T-helper 2 cell treated with Interferon-gamma antibody and Interleukin-4, amounts not matched to agents 5 μg/mL and 100 μg/mL, for 36 hours (primary cell): ENCODE data around the gene CDCA7.
"Not testable (repeated sequence)": the region's sequence is repeated elsewhere in the genome, so short reads cannot be mapped to it uniquely, and the experiment has no call there.

Experiments used
- DNase-seq: peaks from one replicate; pipeline ENCODE4 v3.0.0; 2021; ENCODE audit warnings: low spot score
- H3K27ac Mint-ChIP-seq: one replicate; pipeline ENCODE4 v1.8.0; 2021; ENCODE audit warnings: mild to moderate bottlenecking, mixed read lengths
- H3K27me3 Mint-ChIP-seq: one replicate; pipeline ENCODE4 v1.8.0; 2021; ENCODE audit warnings: low read depth, mixed read lengths
- H3K36me3 Mint-ChIP-seq: one replicate; pipeline ENCODE4 v1.8.0; 2021; ENCODE audit warnings: low read depth, mixed read lengths
- H3K4me1 Mint-ChIP-seq: one replicate; pipeline ENCODE4 v1.8.0; 2021; ENCODE audit warnings: low read depth, mixed read lengths
- H3K4me3 Mint-ChIP-seq: one replicate; pipeline ENCODE4 v1.8.0; 2022; ENCODE audit warnings: mild to moderate bottlenecking, moderate library complexity, mixed read lengths
- H3K9me3 Mint-ChIP-seq: one replicate; pipeline ENCODE4 v1.8.0; 2021; ENCODE audit warnings: mixed read lengths

Gene CDCA7

DNA sequence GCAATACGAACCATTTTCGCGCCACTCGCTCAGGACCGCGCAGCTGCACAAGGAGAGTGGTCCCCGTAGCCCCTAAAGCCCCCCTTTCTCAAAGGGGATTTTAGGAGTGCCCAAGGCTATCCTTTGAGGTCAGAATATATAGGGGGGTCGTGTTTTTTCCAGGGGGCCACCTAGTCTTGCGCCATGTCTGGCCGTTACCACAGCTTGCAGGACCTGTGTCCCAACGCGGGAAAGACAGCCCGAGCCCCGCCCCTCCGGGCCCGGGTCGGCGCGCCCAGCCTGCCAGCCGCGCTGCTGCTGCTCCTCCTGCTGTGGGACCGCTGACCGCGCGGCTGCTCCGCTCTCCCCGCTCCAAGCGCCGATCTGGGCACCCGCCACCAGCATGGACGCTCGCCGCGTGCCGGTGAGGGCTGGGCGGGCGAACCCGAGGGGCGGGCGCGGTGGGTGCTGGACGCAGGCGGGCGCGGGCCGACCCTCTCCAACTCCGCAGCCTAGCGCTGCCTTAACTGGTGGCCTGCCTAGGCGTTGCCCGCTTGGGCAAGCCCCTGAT, at the start of gene CDCA7:
TSS of gene CDCA7 (plus strand) at position 291 of the 550 bp plus-strand sequence. CDS start at position 383, 92 bp downstream.
- Mint-ChIP-seq H3K27ac (peak within 1 kb of the TSS; percentile 98), H3K36me3 (peaks cover 25% of the 10 kb centered on the region), H3K27me3 (peaks cover 12% of the 10 kb centered on the region), H3K9me3 (no peaks in the 10 kb centered on the region), H3K4me3 (peak within 1 kb of the TSS; percentile 95), H3K4me1 (peaks cover 56% of the 10 kb centered on the region)
- DNase-seq, result peak; percentile 81

DNA sequence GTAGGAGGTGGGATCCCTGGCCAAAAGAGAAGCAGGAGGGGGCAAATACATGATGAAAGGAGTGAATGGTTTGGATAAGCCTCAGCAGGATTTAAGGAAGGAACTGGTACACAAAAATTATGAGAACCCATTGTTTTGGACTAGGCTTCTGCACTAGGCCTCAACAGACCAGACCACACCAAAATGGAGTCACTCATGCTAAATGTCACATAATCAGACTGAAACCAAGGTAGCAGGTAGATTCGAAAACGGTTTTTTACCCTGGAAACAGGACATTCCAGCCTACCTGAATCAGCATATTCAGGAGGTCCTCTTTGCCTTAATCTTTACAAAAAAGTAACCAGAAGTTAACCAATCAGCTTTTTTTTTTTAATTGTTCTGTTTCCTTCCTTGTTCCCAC, 49.4 kb upstream of the CDCA7 start:
- Mint-ChIP-seq H3K4me3 (no peak overlapping the region), H3K9me3 (peaks cover 10% of the 10 kb centered on the region), H3K27ac (no peak overlapping the region), H3K36me3 (no peaks in the 10 kb centered on the region), H3K4me1 (peaks cover 8% of the 10 kb centered on the region), H3K27me3 (no peaks in the 10 kb centered on the region)
- no peak for DNase-seq

DNA sequence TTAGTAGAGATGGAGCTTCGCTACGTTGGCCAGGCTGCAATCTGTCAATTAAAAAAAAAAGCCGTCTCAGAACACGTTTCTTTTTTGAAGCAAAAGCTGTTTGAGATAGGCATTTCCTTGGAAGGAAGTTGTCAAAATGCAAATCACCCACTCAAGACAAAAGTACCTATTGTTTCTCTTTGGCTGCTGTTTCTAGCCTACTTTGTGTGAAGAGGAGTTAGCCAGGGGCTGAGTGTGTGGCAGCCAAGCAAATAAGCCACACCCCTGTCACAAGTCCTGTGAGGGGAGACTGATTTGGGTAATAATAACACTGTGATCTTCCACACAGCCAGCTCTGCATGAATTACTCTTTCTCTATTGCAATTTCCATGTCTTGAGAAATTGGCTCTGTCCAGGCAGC, 47.4 kb upstream of the CDCA7 start:
- Mint-ChIP-seq H3K4me1 (peaks cover 8% of the 10 kb centered on the region), H3K27ac (no peak overlapping the region), H3K36me3 (no peaks in the 10 kb centered on the region), H3K9me3 (no peaks in the 10 kb centered on the region), H3K27me3 (no peaks in the 10 kb centered on the region), H3K4me3 (no peak overlapping the region)
- DNase-seq, result no peak

DNA sequence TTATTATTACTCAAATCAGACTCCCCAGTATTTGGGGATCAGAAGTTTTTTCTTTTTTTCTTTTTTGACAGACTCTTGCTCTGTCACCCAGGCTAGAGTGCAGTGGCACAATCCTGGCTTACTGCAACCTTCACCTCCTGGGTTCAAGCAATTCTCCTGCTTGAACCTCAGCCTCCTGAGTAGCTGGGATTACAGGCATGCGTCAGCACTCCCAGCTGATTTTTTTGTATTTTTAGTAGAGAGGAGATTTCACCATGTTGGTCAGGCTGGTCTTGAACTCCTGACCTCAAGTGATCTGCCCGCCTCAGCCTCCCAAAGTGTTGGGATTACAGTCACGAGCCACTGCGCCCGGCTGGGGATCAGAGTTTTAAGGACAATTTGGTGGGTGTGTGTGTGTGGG, 45.3 kb upstream of the CDCA7 start:
- not testable (repeated sequence) for H3K27ac Mint-ChIP-seq, H3K27me3 Mint-ChIP-seq, H3K4me3 Mint-ChIP-seq, H3K36me3 Mint-ChIP-seq, H3K4me1 Mint-ChIP-seq, H3K9me3 Mint-ChIP-seq, DNase-seq

DNA sequence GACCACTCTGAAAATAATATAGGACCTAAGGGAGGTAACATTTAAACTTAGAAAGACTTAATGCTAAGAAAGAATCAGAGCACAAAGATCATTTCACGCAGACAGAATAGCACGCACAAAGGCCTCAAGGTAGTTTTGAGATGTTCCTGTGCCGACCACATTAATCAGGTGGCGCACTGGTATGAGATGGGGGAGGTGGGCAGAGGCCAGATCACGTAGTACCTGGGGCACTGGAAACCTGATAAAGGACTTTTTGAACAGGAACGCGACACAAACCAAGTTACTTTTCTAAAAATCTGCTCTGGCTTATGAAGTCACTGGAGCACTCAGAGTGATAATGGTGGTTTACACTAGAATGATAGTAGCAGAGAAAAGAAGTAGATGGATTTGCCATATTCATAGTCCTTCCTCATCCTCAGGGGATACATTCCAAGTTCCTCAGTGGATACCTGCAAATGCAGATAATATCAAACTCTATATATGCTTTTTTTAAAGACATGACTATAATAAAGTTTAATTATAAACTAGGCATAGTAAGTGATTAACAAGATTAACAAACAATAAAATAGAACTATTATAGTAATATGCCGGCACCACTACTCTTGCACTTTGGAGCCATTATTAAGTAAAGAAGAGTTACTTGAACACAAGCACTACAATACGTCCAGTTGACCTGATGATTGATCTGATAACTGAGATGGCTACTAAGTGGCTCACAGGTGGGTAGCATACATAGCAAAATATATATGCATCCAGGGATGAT, 42.6 kb upstream of the CDCA7 start:
- no peak overlapping the region for H3K4me3 Mint-ChIP-seq
- peaks cover 5% of the 10 kb centered on the region for H3K4me1 Mint-ChIP-seq

DNA sequence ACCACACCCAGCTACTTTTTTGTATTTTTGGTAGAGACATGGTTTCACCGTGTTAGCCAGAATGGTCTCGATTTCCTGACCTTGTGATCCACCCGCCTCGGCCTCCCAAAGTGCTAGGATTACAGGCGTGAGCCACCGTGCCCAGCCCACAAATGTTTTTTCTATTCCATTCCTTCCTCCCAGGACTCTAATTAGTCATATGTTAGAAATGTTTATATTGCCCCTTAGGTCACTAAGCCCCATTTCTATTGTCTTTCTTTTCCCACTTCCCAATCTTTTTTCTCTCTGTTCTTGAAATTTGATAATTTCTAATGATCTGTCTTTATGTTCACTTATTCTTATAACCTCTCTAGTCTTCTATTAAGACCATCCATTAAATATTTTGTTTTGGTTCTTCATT, 31.3 kb upstream of the CDCA7 start:
- Mint-ChIP-seq H3K4me1 (no peaks in the 10 kb centered on the region), H3K27me3 (peaks cover 34% of the 10 kb centered on the region), H3K4me3 (no peak overlapping the region), H3K27ac (no peak overlapping the region), H3K36me3 (no peaks in the 10 kb centered on the region), H3K9me3 (peaks cover 14% of the 10 kb centered on the region)
- no peak for DNase-seq

More for the DNA sequence above, 42.6 kb upstream of the CDCA7 start:
- DNase-seq, result no peak
- H3K27ac Mint-ChIP-seq, result no peak overlapping the region
- H3K9me3 Mint-ChIP-seq, result no peaks in the 10 kb centered on the region
- H3K36me3 Mint-ChIP-seq, result no peaks in the 10 kb centered on the region
- peaks cover 8% of the 10 kb centered on the region for H3K27me3 Mint-ChIP-seq

DNA sequence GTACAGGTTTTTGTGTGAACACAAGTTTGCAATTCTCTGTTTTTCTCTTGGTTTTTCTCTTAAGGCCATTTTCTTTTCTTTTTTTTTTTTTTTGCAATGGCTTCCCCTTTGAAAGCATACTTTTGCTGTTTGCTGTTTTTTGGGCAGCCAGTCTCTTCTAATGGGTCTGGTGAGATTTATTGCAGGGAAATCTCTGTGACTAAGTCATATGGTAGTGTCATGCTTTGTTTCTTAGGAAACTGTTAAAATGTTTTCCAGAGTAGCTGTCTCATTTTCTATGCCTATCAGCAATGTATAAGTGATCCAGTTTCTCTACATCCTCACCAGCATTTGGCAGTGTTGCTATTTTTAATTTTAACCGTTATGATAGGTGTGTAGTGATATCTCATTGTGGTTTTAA, 27.9 kb upstream of the CDCA7 start:
- H3K27me3 Mint-ChIP-seq, result peaks cover 28% of the 10 kb centered on the region

DNA sequence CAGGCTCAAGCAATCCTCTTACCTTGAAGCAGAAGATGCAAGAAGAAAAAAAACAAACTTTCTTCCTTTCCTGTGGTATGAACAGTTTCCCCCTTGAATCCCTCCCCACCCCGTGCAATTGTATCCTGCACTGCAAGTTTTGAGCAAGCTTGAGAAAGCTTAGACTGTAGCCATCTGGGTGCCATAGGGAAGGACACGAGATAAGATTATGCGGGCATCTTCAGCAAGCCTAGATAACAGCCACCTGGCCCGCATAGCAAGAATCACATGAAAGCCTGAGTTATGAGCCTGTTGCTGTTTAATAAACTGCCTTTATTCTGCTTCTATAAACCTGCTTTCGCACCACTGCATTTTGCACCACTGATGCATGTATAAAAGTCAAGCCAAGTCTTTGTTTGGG, 27.3 kb upstream of the CDCA7 start:
- Mint-ChIP-seq H3K27ac (no peak overlapping the region), H3K4me3 (no peak overlapping the region), H3K9me3 (peaks cover 29% of the 10 kb centered on the region), H3K4me1 (no peaks in the 10 kb centered on the region), H3K27me3 (peaks cover 25% of the 10 kb centered on the region), H3K36me3 (no peaks in the 10 kb centered on the region)
- DNase-seq, result no peak

More for the DNA sequence above, 27.9 kb upstream of the CDCA7 start:
- Mint-ChIP-seq H3K9me3 (peaks cover 27% of the 10 kb centered on the region), H3K4me1 (no peaks in the 10 kb centered on the region), H3K36me3 (no peaks in the 10 kb centered on the region), H3K4me3 (no peak overlapping the region), H3K27ac (no peak overlapping the region)
- no peak for DNase-seq

DNA sequence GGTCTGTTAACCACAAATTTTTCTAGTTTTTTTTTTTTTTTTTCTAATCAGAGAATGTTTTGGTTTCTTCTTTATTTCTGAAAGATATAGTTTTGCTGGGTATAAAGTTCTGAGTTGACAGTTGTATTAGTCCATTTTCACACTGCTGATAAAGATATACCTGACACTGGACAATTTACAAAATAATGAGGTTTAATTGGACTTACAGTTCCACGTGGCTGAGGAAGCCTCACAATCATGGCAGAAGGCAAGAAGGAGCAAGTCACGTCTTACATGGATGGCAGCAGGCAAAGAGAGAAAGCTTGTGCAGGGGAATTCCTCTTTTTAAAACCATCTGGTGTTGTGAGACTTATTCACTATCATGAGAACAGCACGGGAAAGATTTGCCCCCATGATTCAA, 21.7 kb upstream of the CDCA7 start:
- H3K36me3 Mint-ChIP-seq, H3K4me3 Mint-ChIP-seq, H3K4me1 Mint-ChIP-seq, DNase-seq, H3K27ac Mint-ChIP-seq: not testable (repeated sequence)
- peaks cover 24% of the 10 kb centered on the region for H3K27me3 Mint-ChIP-seq
- peaks cover 41% of the 10 kb centered on the region for H3K9me3 Mint-ChIP-seq

DNA sequence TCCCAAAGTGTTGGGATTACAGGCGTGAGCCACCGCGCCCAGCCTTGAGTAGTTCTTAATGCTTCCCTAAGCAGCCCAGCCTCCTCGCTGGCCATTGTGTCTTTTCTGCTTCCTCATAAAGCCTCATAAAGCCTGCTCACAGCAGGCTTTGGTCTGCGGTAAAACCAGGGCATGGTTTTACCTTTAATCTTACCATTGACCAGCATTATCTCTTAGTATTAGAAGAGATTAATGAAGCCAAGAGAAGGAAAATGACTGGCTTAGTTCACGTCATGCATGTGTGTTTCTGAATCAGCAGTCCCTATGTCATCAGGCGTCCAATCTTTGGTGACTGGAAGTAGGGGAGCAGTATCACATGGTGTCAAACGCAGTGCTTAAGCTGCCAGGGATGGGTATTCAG, 14.9 kb upstream of the CDCA7 start:
- Mint-ChIP-seq H3K4me3 (no peak overlapping the region), H3K4me1 (peaks cover 5% of the 10 kb centered on the region), H3K36me3 (peaks cover 2% of the 10 kb centered on the region), H3K27me3 (peaks cover 12% of the 10 kb centered on the region), H3K27ac (no peak overlapping the region), H3K9me3 (peaks cover 4% of the 10 kb centered on the region)
- DNase-seq, result no peak

DNA sequence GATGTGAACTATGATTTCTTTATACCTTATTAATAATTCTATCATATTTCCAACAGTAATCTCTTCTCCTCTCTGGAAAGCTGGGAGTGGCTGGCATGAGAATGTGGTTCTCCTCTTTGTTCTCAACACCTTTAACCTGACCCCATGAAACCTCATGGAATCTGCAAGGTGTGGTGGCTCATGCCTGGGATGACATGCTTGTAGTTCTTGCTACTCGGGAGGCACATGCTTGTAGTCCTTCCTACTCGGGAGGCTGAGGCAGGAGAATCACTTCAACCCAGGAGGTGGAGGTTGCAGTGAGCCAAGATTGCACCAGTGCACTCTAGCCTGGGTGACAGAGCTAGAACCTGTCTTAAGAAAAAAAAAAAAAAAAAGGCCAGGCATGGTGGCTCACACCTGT, 10.8 kb upstream of the CDCA7 start:
- no peak overlapping the region for H3K27ac Mint-ChIP-seq
- H3K27me3 Mint-ChIP-seq, result no peaks in the 10 kb centered on the region
- H3K4me1 Mint-ChIP-seq, result no peaks in the 10 kb centered on the region
- peaks cover 8% of the 10 kb centered on the region for H3K36me3 Mint-ChIP-seq
- H3K9me3 Mint-ChIP-seq, result peaks cover 6% of the 10 kb centered on the region
- no peak overlapping the region for H3K4me3 Mint-ChIP-seq
- DNase-seq, result no peak

DNA sequence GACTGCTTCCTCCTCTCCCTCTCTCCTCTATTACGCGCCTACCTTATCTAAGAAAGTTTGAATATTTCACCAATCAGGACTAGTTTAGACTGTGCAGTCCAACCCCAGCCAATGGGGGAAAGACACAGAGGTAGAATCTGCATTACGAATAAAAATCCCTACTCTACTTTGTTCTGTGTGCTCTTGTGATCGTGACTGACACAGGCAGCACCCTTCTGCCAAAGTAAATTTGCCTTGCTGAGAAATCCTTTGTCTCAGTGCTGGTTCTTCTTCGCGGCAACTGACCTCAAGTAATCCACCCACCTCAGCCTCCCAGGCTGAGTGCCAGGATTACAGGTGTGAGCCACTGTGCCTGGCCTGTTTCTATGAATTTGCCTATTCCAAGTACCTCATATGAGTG, 8.6 kb upstream of the CDCA7 start:
- Mint-ChIP-seq H3K27ac (no peak overlapping the region), H3K9me3 (peaks cover 6% of the 10 kb centered on the region), H3K36me3 (peaks cover 8% of the 10 kb centered on the region), H3K4me3 (no peak overlapping the region), H3K27me3 (peaks cover 5% of the 10 kb centered on the region), H3K4me1 (peaks cover 5% of the 10 kb centered on the region)
- DNase-seq, result no peak

DNA sequence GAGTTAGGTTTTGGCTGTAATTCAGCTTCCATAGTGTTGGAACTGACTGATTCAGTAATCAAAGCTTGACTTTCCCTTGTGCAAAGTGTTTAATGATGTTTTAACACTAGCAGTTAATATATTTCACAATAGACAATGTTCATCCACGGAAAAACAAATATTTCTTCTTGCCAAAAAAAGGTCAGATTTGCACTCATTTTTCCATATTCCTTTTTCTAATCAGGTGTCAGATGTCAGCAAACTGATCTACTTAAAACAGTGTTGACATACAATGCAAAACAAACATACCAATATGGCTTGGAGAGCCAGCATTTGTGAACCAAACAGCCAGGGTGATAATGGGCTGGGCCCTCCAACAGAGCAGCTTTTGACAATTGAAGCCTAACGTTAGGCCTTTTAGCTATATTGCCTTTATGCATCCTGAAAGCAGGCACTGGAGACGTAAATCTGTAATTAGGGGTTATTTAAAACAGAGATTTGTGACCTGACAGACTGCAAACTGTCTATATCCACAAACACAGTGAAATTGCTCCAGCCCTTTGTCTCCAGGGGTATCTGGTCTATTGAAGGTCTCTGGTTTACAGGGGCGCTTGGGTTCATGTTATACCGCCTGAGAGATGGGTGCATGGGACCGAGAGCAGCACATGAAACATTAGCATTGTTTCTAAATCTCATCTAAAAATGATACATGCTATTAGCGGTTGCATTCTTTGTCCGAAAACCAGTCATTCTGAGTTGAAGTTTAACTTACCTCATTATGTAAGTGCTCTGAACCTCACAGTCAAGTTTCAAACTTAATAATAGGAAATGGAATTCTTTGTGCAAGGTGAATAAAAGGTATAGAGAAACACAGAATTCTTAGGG, 7.1 kb upstream of the CDCA7 start:
- H3K9me3 Mint-ChIP-seq, result peaks cover 6% of the 10 kb centered on the region
- H3K36me3 Mint-ChIP-seq, result peaks cover 7% of the 10 kb centered on the region
- DNase-seq, result no peak
- peaks cover 13% of the 10 kb centered on the region for H3K4me1 Mint-ChIP-seq
- no peak overlapping the region for H3K27ac Mint-ChIP-seq
- H3K4me3 Mint-ChIP-seq, result no peak overlapping the region
- H3K27me3 Mint-ChIP-seq, result peaks cover 12% of the 10 kb centered on the region

DNA sequence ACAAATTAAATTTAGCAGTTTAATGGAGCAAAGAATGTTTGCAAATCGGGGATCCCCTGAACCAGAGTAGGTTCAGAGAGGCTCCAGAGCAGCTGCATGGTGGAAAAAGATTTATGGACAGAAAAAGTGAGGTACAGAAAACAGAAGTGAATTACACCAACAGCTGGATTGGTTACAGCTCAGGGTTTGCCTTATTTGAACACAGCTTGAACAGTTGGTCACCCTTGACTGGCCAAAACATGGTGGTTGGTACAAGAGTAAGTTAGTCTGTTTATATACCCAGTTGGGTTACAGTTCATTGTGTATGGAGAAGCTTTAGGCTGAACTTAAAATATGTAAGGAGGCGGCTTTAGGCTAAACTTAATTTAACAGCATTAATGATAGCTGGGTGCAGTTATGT, 5.4 kb upstream of the CDCA7 start:
- no peak for DNase-seq
- Mint-ChIP-seq H3K36me3 (peaks cover 6% of the 10 kb centered on the region), H3K4me3 (no peak overlapping the region), H3K27me3 (peaks cover 12% of the 10 kb centered on the region), H3K9me3 (peaks cover 6% of the 10 kb centered on the region), H3K4me1 (peaks cover 23% of the 10 kb centered on the region), H3K27ac (no peak overlapping the region)
